SIG-M5 (cell line): Measurements from ENCODE around the gene ARHGAP15.

Source experiments
- DNase-seq: peaks from one replicate; lab custom pipeline; 2025; lab: John Stamatoyannopoulos, UW

ARHGAP15 gene

GRCh38 chr2:143398781-143399180, 269.6 kb downstream of the ARHGAP15 start:
- DNase-seq, result no peak

- DNase-seq, result no peak
Observed at GRCh38 chr2:143399631-143400069, 270.4 kb downstream of the ARHGAP15 start.

GRCh38 chr2:143401861-143402260, 272.6 kb downstream of the ARHGAP15 start:
- no peak for DNase-seq

GRCh38 chr2:143402451-143402850, 273.2 kb downstream of the ARHGAP15 start:
- no peak for DNase-seq

- DNase-seq, result no peak
Observed at GRCh38 chr2:143410082-143410897, 281.1 kb downstream of the ARHGAP15 start.

GRCh38 chr2:143415571-143415970, 286.4 kb downstream of the ARHGAP15 start:
- no peak for DNase-seq

GRCh38 chr2:143417428-143417827, 288.2 kb downstream of the ARHGAP15 start:
- DNase-seq, result no peak

GRCh38 chr2:143420313-143420712, 291.1 kb downstream of the ARHGAP15 start:
- DNase-seq, result no peak

- no peak for DNase-seq
Observed at GRCh38 chr2:143422681-143423080, 293.5 kb downstream of the ARHGAP15 start.

- DNase-seq, result no peak
Observed at GRCh38 chr2:143425896-143426295, 296.7 kb downstream of the ARHGAP15 start.

- DNase-seq, result no peak
Observed at GRCh38 chr2:143426296-143426695, 297.1 kb downstream of the ARHGAP15 start.

- DNase-seq, result no peak
Observed at GRCh38 chr2:143428700-143429099, 299.5 kb downstream of the ARHGAP15 start.

- no peak for DNase-seq
Observed at GRCh38 chr2:143429932-143430679, 300.9 kb downstream of the ARHGAP15 start.

- no peak for DNase-seq
Observed at GRCh38 chr2:143431316-143431715, 302.1 kb downstream of the ARHGAP15 start.

GRCh38 chr2:143433251-143433650, 304.0 kb downstream of the ARHGAP15 start:
- DNase-seq, result no peak

GRCh38 chr2:143433840-143434239, 304.6 kb downstream of the ARHGAP15 start:
- no peak for DNase-seq

GRCh38 chr2:143434445-143434844, 305.2 kb downstream of the ARHGAP15 start:
- no peak for DNase-seq

GRCh38 chr2:143435131-143435530, 305.9 kb downstream of the ARHGAP15 start:
- DNase-seq, result no peak

GRCh38 chr2:143436951-143437350, 307.7 kb downstream of the ARHGAP15 start:
- DNase-seq, result no peak

GRCh38 chr2:143440411-143441012, 311.3 kb downstream of the ARHGAP15 start:
- DNase-seq, result no peak

- no peak for DNase-seq
Observed at GRCh38 chr2:143442193-143442592, 313.0 kb downstream of the ARHGAP15 start.

- no peak for DNase-seq
Observed at GRCh38 chr2:143451642-143452281, 322.5 kb downstream of the ARHGAP15 start.
